ENCODE results near the gene CLSTN2. TPM values are rescaled to one million over a fixed set of nuclear protein-coding genes. Genes with fewer than 3 reads are reported as not detected.

CLSTN2 gene
- total RNA-seq, 1 experiment from 2014 or later: 0.02 TPM

- no peak for ATAC-seq
- no peaks in the 10 kb centered on the region for H3K4me1 ChIP-seq (ENCODE audit: control insufficient read depth in 1 of 2, insufficient read depth in 2 of 2, low read length in 2 of 2)
- intact Hi-C loops (cut with micrococcal nuclease): no loop called here
Observed at GRCh38 chr3:140199008-140199407, 264.0 kb downstream of the CLSTN2 start.

More at GRCh38 chr3:140199008-140199407, 264.0 kb downstream of the CLSTN2 start:
- Histone ChIP-seq H3K9me3 (ENCODE audit: control insufficient read depth in 1 of 2, insufficient read depth in 1 of 2, low read depth in 1 of 2, low read length in 2 of 2) (no peaks in the 10 kb centered on the region), H3K9me2 (ENCODE audit: insufficient read depth) (no peaks in the 10 kb centered on the region), H3K27ac (ENCODE audit: low read depth, low read length) (no peak overlapping the region), H3K79me2 (ENCODE audit: insufficient read depth, low read length) (no peaks in the 10 kb centered on the region), H3K9ac (ENCODE audit: low read length) (no peak overlapping the region), H2AFZ (ENCODE audit: low read depth, low read length, poor library complexity, severe bottlenecking) (no peak overlapping the region), H3K27me3 (ENCODE audit: insufficient read depth, low read length) (peaks cover 9% of the 10 kb centered on the region; the same call in 1 of the 2 replicates), H3K36me3 (ENCODE audit: control insufficient read depth in 1 of 2, insufficient read depth in 2 of 2, low read length in 2 of 2) (no peaks in the 10 kb centered on the region), H4K20me1 (ENCODE audit: insufficient read depth) (no peaks in the 10 kb centered on the region), H3K4me2 (ENCODE audit: low read length) (no peak overlapping the region), H3K4me3 (replicated peaks in 1 of 2; ENCODE audit: low read depth in 1 of 2, low read length in 2 of 2) (no peak overlapping the region)
- RAD21 ChIA-PET (ENCODE audit: low non-redundant PET in 1 of 2, low total read pairs in 2 of 2, uncharacterized antibody in 2 of 2, unreplicated experiment in 2 of 2): no interaction called here
- POLR2A ChIA-PET: no interaction called here
- CTCF ChIA-PET: no interaction called here
- no peak for TF ChIP-seq POLR2AphosphoS5 (IDR thresholded peaks at IDR 0.05; ENCODE audit: low read depth, low read length)
- TF ChIP-seq SRF (IDR thresholded peaks at IDR 0.05; ENCODE audit: low read depth): no peak
- TF ChIP-seq TCF7L2 (IDR thresholded peaks at IDR 0.05; ENCODE audit: borderline replicate concordance, extremely low read depth, insufficient read depth, insufficient read length): no peak
- no peak for TF ChIP-seq EZH2phosphoT487 (IDR thresholded peaks at IDR 0.05; ENCODE audit: borderline replicate concordance)
- no peak for TF ChIP-seq ZFX (IDR thresholded peaks at IDR 0.05)
- TF ChIP-seq ZNF274 (IDR thresholded peaks at IDR 0.05; ENCODE audit: low read depth, low read length): no peak
- no peak for TF ChIP-seq ZBTB33 (IDR thresholded peaks at IDR 0.05; ENCODE audit: extremely low read depth, insufficient replicate concordance, low read length)
- no peak for TF ChIP-seq RAD21 (IDR thresholded peaks at IDR 0.05; ENCODE audit: low read depth)
- no peak for TF ChIP-seq ATF3 (IDR thresholded peaks at IDR 0.05)
- BruUV-seq (replicated peaks): no TSS peak
- no peak for DNase-seq (ENCODE audit: low read depth, low spot score)

All from HCT116 (cell line).